ENCODE data around the gene CNPY1.

CNPY1 gene

GRCh38 chr7:155506854-155507337, 39.5 kb downstream of the CNPY1 start:
- DNase-seq = no peak
- Histone ChIP-seq H3K36me3 (0 out of 2 replicates have a peak, but pooled peaks cover 3% of the 10 kb centered on the region), H3K4me3 (ENCODE audit: low read depth, low read length) (no peak overlapping the region), H3K27ac (no peak overlapping the region), H3K9me3 (ENCODE audit: severe bottlenecking) (no peaks in the 10 kb centered on the region), H3K27me3 (ENCODE audit: insufficient read depth, low read depth, severe bottlenecking) (no peaks in the 10 kb centered on the region)
- no peak for TF ChIP-seq CTCF (IDR thresholded peaks at IDR 0.05; ENCODE audit: low read depth, low read length)

- Histone ChIP-seq H3K27ac (no peak overlapping the region), H3K36me3 (peaks cover 3% of the 10 kb centered on the region; the same call in 1 of the 2 replicates), H3K27me3 (ENCODE audit: insufficient read depth, low read depth, severe bottlenecking) (no peaks in the 10 kb centered on the region), H3K4me3 (ENCODE audit: low read depth, low read length) (no peak overlapping the region), H3K9me3 (ENCODE audit: severe bottlenecking) (no peaks in the 10 kb centered on the region)
- DNase-seq = no peak
- no peak for TF ChIP-seq CTCF (IDR thresholded peaks at IDR 0.05; ENCODE audit: low read depth, low read length)
Measured at GRCh38 chr7:155505422-155505793, 41.0 kb downstream of the CNPY1 start.

GRCh38 chr7:155497149-155497901, 49.0 kb downstream of the CNPY1 start:
- TF ChIP-seq CTCF (IDR thresholded peaks at IDR 0.05; ENCODE audit: low read depth, low read length) = no peak
- Histone ChIP-seq H3K4me3 (ENCODE audit: low read depth, low read length) (no peak overlapping the region), H3K27me3 (ENCODE audit: insufficient read depth, low read depth, severe bottlenecking) (no peaks in the 10 kb centered on the region), H3K9me3 (ENCODE audit: severe bottlenecking) (no peaks in the 10 kb centered on the region), H3K36me3 (no peaks in the 10 kb centered on the region; the same call in 1 of the 2 replicates), H3K27ac (no peak overlapping the region)
- no peak for DNase-seq

GRCh38 chr7:155496267-155497005, 49.9 kb downstream of the CNPY1 start:
- H3K27ac ChIP-seq = no peak overlapping the region
- H3K4me3 ChIP-seq (ENCODE audit: low read depth, low read length) = no peak overlapping the region
- TF ChIP-seq CTCF (IDR thresholded peaks at IDR 0.05; ENCODE audit: low read depth, low read length) = no peak
- no peaks in the 10 kb centered on the region for H3K27me3 ChIP-seq (ENCODE audit: insufficient read depth, low read depth, severe bottlenecking)
- no peaks in the 10 kb centered on the region; the same call in 1 of the 2 replicates for H3K36me3 ChIP-seq
- no peak for DNase-seq
- H3K9me3 ChIP-seq (ENCODE audit: severe bottlenecking) = no peaks in the 10 kb centered on the region

GRCh38 chr7:155495440-155496248, 50.7 kb downstream of the CNPY1 start:
- DNase-seq = no peak
- no peaks in the 10 kb centered on the region; the same call in 1 of the 2 replicates for H3K36me3 ChIP-seq
- no peaks in the 10 kb centered on the region for H3K27me3 ChIP-seq (ENCODE audit: insufficient read depth, low read depth, severe bottlenecking)
- H3K9me3 ChIP-seq (ENCODE audit: severe bottlenecking) = no peaks in the 10 kb centered on the region
- H3K27ac ChIP-seq = no peak overlapping the region
- no peak for TF ChIP-seq CTCF (IDR thresholded peaks at IDR 0.05; ENCODE audit: low read depth, low read length)
- no peak overlapping the region for H3K4me3 ChIP-seq (ENCODE audit: low read depth, low read length)
